Measurements from ENCODE around the gene MKI67. TPM values are rescaled to one million over a fixed set of nuclear protein-coding genes. Genes with fewer than 3 reads are reported as not detected.
A peak's percentile ranks its signal among the peaks of the same experiment; 100 is the strongest.

The MKI67 gene
- total and polyA plus RNA-seq, 2 of the 4 experiments (the other 2 are of a cell fraction), result 13.5 to 36.4 TPM

DNA sequence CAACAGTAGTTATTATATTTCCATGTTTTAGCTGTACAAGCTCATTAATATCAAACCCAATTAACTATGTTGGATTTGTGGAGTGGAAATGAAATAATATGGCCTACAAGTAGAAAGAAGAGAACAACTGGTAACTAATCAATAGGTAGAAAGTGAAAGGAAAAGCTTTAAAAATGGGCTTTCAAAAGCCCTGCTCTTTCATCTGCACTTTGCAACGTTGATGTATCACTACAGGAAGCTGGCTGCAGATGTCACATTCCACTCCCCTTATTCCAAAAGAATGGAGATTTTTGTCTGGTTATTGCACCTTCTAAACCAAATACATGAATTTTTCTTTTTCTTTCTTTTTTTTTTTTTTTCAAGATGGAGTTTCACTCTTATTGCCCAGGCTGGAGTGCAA, 11.7 kb upstream of the MKI67 start:
- ChIA-PET POLR2A (ENCODE audit: unreplicated experiment) (no interaction called here), CTCF (interaction anchor here (0.7 to 0.9 kb wide), 2 partner anchors 9 to 246 kb away, joined by 4 to 11 read pairs; no protein-coding TSS in a partner anchor)
- in situ Hi-C loops (cut with MboI; ENCODE audit: low sequenced_read_pairs), result no loop called here
- Histone ChIP-seq H4K8ac (ENCODE audit: low read depth in 2 of 2, low read length in 2 of 2) (no peak overlapping the region), H3K18ac (ENCODE audit: low read depth, low read length) (no peak overlapping the region), H2AFZ (replicated peaks; ENCODE audit: low read length, poor library complexity) (no peak overlapping the region), H3K27ac (ENCODE audit: insufficient read depth, low read length) (no peak overlapping the region), H3K9me1 (ENCODE audit: insufficient read depth, low read length) (no peaks in the 10 kb centered on the region), H3K4ac (ENCODE audit: low read depth, low read length) (no peak overlapping the region), H3K36me3 (ENCODE audit: control insufficient read depth, insufficient read depth, low read length) (no peaks in the 10 kb centered on the region), H3K9ac (ENCODE audit: low read depth, low read length) (no peak overlapping the region), H3K56ac (ENCODE audit: extremely low read depth, insufficient read depth, low read length) (no peak overlapping the region), H3K14ac (replicated peaks; ENCODE audit: low read depth, low read length) (no peak overlapping the region), H3K4me1 (ENCODE audit: control insufficient read depth, insufficient read depth, low read length) (no peaks in the 10 kb centered on the region), H2BK20ac (ENCODE audit: low read depth, low read length) (no peak overlapping the region), H3K4me3 (ENCODE audit: insufficient read depth, low read depth, low read length) (no peak overlapping the region), H4K91ac (ENCODE audit: insufficient read depth, low read depth, low read length) (no peak overlapping the region), H3K4me2 (ENCODE audit: low read depth, low read length) (no peak overlapping the region), H2BK120ac (ENCODE audit: low read depth, low read length) (no peak overlapping the region), H3K27me3 (ENCODE audit: control insufficient read depth, insufficient read depth, low read length) (peaks cover 4% of the 10 kb centered on the region), H2BK15ac (ENCODE audit: low read depth, low read length) (no peak overlapping the region), H2AK9ac (replicated peaks; ENCODE audit: low read depth, low read length, poor library complexity) (no peak overlapping the region), H4K5ac (ENCODE audit: low read depth, low read length) (no peak overlapping the region), H3K9me3 (ENCODE audit: control insufficient read depth, insufficient read depth, low read length) (no peaks in the 10 kb centered on the region), H2BK5ac (ENCODE audit: low read depth, low read length, poor library complexity, severe bottlenecking) (no peak overlapping the region), H3K79me1 (ENCODE audit: low read depth in 1 of 2, low read length in 2 of 2) (no peaks in the 10 kb centered on the region), H3K23ac (ENCODE audit: low read depth, low read length) (no peak overlapping the region), H4K20me1 (ENCODE audit: insufficient read depth, low read length) (no peaks in the 10 kb centered on the region), H2AK5ac (ENCODE audit: low read depth, low read length) (no peak overlapping the region)
- DNase-seq, result peak; percentile 37
- TF ChIP-seq MXI1 (IDR thresholded peaks at IDR 0.05; ENCODE audit: borderline replicate concordance, low read depth, low read length) (no peak), BHLHE40 (IDR thresholded peaks at IDR 0.05; ENCODE audit: low read depth, low read length) (no peak), MAZ (IDR thresholded peaks at IDR 0.05; ENCODE audit: borderline replicate concordance, low read depth, low read length) (no peak)
- WGBS, 2 experiments (ENCODE audit: extremely low coverage in 2 of 2, insufficient read length in 1 of 2), result no CpG with 5 or more reads among the region's 1 CpG
- intact Hi-C loops (cut with micrococcal nuclease), result no loop called here
- ATAC-seq (ENCODE audit: low read depth), result no peak
- BruUV-seq (replicated peaks), result no TSS peak
- dilution Hi-C loops (cut with HindIII; ENCODE audit: low sequenced_read_pairs, unreplicated experiment), result no loop called here
